Measurements from ENCODE around the gene NKX1-1.

Gene NKX1-1

GRCh38 chr4:1369091-1369450 lies 37.2 kb downstream of the NKX1-1 start:
- ATAC-seq (ENCODE audit: insufficient read depth, low read depth): 0 out of 3 replicates have a peak, but pooled peaks have one; percentile 14
- TF ChIP-seq CTCF (IDR thresholded peaks at IDR 0.05; ENCODE audit: borderline replicate concordance, extremely low read depth, low read length, poor library complexity, severe bottlenecking): no peak
- TF ChIP-seq EZH2 (IDR thresholded peaks at IDR 0.05; ENCODE audit: borderline replicate concordance, low read depth, low read length, severe bottlenecking): no peak
- H3K27ac ChIP-seq (ENCODE audit: low read length): no peak overlapping the region
- H3K79me2 ChIP-seq (ENCODE audit: insufficient read depth, low read length): no peaks in the 10 kb centered on the region
- H3K27me3 ChIP-seq (ENCODE audit: insufficient read depth, low read length, poor library complexity): no peaks in the 10 kb centered on the region
- H3K9ac ChIP-seq (ENCODE audit: low read depth, low read length): no peak overlapping the region
- no peaks in the 10 kb centered on the region for H3K9me3 ChIP-seq (ENCODE audit: insufficient read depth, low read length, severe bottlenecking)
- H3K4me1 ChIP-seq (ENCODE audit: insufficient read depth, low read length): no peaks in the 10 kb centered on the region
- peaks cover 7% of the 10 kb centered on the region; the same call in 1 of the 2 replicates for H4K20me1 ChIP-seq (ENCODE audit: insufficient read depth, low read length)
- H3K4me3 ChIP-seq (ENCODE audit: low read depth in 1 of 2, low read length in 2 of 2): no peak overlapping the region
- H2AFZ ChIP-seq (ENCODE audit: low read depth, low read length): no peak overlapping the region
- H3K4me2 ChIP-seq (ENCODE audit: insufficient read depth, low read length): no peak overlapping the region
- H3K36me3 ChIP-seq (ENCODE audit: insufficient read depth, low read length): peaks cover 21% of the 10 kb centered on the region
- no peak for DNase-seq

DNA sequence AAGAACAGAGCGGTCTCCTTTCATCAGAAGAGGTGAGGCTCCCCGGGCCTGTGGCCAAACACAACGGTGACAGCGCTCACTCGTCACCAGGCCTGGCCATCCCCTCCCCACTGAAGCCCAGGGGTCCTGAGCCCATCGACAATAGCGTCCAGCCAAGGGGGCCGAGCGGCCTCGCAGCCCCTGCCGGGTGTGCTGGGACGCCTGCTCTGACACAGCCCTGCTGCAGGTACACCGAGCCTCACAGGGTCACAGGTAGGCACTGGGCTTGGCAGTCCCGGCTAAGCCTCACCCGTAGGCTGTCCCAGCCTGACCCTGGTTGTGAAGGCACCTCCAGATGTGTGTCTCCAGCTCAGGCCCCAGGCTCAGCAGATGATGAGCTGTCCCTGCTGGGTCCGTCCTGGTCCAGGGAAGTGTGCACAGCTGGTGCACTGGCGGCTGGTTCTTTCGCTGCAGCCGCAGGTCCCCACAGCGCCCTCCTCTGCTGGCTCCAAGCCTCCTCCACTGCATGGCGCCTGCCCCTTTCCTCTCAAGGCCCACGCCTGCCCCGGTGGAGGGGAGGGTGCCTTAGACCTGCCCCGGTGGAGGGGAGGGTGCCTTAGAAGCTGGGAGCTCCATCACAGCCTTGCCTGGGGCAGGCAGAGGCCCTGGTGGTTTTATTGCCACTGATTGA lies 37.7 kb downstream of the NKX1-1 start:
- Histone ChIP-seq H3K4me3 (ENCODE audit: low read depth in 1 of 2, low read length in 2 of 2) (no peak overlapping the region), H3K9me3 (ENCODE audit: insufficient read depth, low read length, severe bottlenecking) (no peaks in the 10 kb centered on the region), H3K79me2 (ENCODE audit: insufficient read depth, low read length) (no peaks in the 10 kb centered on the region), H2AFZ (ENCODE audit: low read depth, low read length) (no peak overlapping the region), H3K36me3 (ENCODE audit: insufficient read depth, low read length) (peaks cover 21% of the 10 kb centered on the region), H3K9ac (ENCODE audit: low read depth, low read length) (no peak overlapping the region), H3K27ac (ENCODE audit: low read length) (no peak overlapping the region), H3K4me2 (ENCODE audit: insufficient read depth, low read length) (no peak overlapping the region), H3K27me3 (ENCODE audit: insufficient read depth, low read length, poor library complexity) (no peaks in the 10 kb centered on the region), H3K4me1 (ENCODE audit: insufficient read depth, low read length) (no peaks in the 10 kb centered on the region), H4K20me1 (ENCODE audit: insufficient read depth, low read length) (peaks cover 7% of the 10 kb centered on the region; the same call in 1 of the 2 replicates)
- no peak for TF ChIP-seq EZH2 (IDR thresholded peaks at IDR 0.05; ENCODE audit: borderline replicate concordance, low read depth, low read length, severe bottlenecking)
- no peak for TF ChIP-seq CTCF (IDR thresholded peaks at IDR 0.05; ENCODE audit: borderline replicate concordance, extremely low read depth, low read length, poor library complexity, severe bottlenecking)
- no peak for DNase-seq
- ATAC-seq (ENCODE audit: insufficient read depth, low read depth): peak; percentile 31; the same call in 1 of the 3 replicates

GRCh38 chr4:1367936-1368289 lies 38.3 kb downstream of the NKX1-1 start:
- Histone ChIP-seq H3K36me3 (ENCODE audit: insufficient read depth, low read length) (peaks cover 21% of the 10 kb centered on the region), H3K9ac (ENCODE audit: low read depth, low read length) (no peak overlapping the region), H3K9me3 (ENCODE audit: insufficient read depth, low read length, severe bottlenecking) (no peaks in the 10 kb centered on the region), H3K4me1 (ENCODE audit: insufficient read depth, low read length) (no peaks in the 10 kb centered on the region), H4K20me1 (ENCODE audit: insufficient read depth, low read length) (peaks cover 7% of the 10 kb centered on the region; the same call in 1 of the 2 replicates), H3K4me2 (ENCODE audit: insufficient read depth, low read length) (no peak overlapping the region), H3K79me2 (ENCODE audit: insufficient read depth, low read length) (no peaks in the 10 kb centered on the region), H3K27me3 (ENCODE audit: insufficient read depth, low read length, poor library complexity) (no peaks in the 10 kb centered on the region), H3K27ac (ENCODE audit: low read length) (no peak overlapping the region), H3K4me3 (ENCODE audit: low read depth in 1 of 2, low read length in 2 of 2) (no peak overlapping the region), H2AFZ (ENCODE audit: low read depth, low read length) (no peak overlapping the region)
- DNase-seq: no peak
- no peak for ATAC-seq (ENCODE audit: insufficient read depth, low read depth)
- TF ChIP-seq CTCF (IDR thresholded peaks at IDR 0.05; ENCODE audit: borderline replicate concordance, extremely low read depth, low read length, poor library complexity, severe bottlenecking) (no peak), EZH2 (IDR thresholded peaks at IDR 0.05; ENCODE audit: borderline replicate concordance, low read depth, low read length, severe bottlenecking) (no peak)
